ENCODE results near the gene RNF113B. TPM values are rescaled to one million over a fixed set of nuclear protein-coding genes. Genes with fewer than 3 reads are reported as not detected.

Gene RNF113B
- total and polyA plus RNA-seq, 10 donors: not detected

DNA sequence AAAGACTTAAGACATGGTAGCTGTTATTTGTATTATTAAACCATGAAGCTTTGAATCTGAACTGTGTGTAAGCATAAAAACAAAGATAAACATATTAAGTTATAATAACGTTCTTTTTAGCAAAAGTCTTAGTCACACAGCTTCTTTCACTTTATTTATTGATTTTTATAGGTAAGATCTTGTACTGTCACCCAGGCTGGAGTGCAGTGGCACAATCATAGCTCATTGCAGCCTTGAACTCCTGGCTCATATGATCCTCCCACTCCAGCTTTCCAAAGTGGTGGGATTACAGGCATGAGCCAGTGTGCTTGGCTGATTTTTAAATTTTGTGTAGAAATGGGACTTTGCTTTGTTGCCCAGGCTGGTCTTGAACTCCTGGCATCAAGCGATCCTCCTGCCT lies 20.8 kb downstream of the RNF113B start:
- TF ChIP-seq POLR2A (IDR thresholded peaks at IDR 0.05): no peak
- TF ChIP-seq POLR2AphosphoS5 (IDR thresholded peaks at IDR 0.05): no peak
- TF ChIP-seq, protein P1, sequence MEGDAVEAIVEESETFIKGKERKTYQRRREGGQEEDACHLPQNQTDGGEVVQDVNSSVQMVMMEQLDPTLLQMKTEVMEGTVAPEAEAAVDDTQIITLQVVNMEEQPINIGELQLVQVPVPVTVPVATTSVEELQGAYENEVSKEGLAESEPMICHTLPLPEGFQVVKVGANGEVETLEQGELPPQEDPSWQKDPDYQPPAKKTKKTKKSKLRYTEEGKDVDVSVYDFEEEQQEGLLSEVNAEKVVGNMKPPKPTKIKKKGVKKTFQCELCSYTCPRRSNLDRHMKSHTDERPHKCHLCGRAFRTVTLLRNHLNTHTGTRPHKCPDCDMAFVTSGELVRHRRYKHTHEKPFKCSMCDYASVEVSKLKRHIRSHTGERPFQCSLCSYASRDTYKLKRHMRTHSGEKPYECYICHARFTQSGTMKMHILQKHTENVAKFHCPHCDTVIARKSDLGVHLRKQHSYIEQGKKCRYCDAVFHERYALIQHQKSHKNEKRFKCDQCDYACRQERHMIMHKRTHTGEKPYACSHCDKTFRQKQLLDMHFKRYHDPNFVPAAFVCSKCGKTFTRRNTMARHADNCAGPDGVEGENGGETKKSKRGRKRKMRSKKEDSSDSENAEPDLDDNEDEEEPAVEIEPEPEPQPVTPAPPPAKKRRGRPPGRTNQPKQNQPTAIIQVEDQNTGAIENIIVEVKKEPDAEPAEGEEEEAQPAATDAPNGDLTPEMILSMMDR (IDR thresholded peaks at IDR 0.05 in 8 of 11, conservative IDR thresholded peaks at IDR 0.05 in 3 of 11): no peak
- H3K9me3 ChIP-seq: no peaks in the 10 kb centered on the region
- 77 to 87% (median 78%) methylated on average over 2 of the region's 2 CpGs for WGBS, 5 donors
- intact Hi-C loops (cut with DNase I; ENCODE audit: low total_unique reads): no loop called here
- H3K4me1 ChIP-seq: peaks cover 0 to 12% (median 0%) of the 10 kb centered on the region in 6 donors
- H3K36me3 ChIP-seq: no peaks in the 10 kb centered on the region
- H3K4me3 ChIP-seq: no peak overlapping the region
- no peak overlapping the region for H3K27ac ChIP-seq
- H3K27me3 ChIP-seq (replicated peaks in 1 of 7): no peaks in the 10 kb centered on the region
- DNase-seq: no peak

DNA sequence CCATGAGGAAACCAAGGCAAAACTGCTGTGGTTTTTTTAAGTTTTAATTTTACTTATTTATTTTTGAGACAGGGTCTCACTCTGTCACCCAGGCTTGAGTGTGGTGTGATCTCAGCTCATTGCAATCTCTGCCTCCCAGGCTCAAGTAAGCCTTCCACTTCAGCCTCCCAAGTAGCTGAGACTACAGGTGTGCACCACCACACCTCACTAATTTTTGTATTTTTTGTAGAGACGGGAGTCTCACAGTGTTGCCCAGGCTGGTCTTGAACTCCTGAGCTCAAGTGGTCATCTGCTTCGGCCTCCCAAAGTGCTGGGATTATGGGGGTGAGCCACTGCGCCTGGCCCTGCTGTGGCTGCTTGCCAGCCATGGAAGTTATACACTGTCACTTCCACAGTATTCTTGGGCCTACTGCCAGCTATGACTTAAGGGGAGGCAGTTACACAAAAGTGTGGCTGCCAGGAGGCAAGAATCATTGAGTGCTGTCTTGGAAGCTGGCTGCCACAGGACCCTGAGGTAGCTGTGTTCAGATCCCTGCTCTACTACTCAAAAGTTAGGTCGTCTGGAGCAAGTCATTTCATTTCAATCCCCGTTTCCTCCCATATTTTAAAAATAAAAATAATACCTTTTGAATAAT lies 21.5 kb downstream of the RNF113B start:
- intact Hi-C loops (cut with DNase I; ENCODE audit: low total_unique reads): no loop called here
- Histone ChIP-seq H3K9me3 (no peaks in the 10 kb centered on the region), H3K36me3 (no peaks in the 10 kb centered on the region), H3K4me1 (peaks cover 0 to 12% (median 0%) of the 10 kb centered on the region in 6 donors), H3K4me3 (no peak overlapping the region), H3K27ac (no peak overlapping the region), H3K27me3 (replicated peaks in 1 of 7) (peaks cover 0 to 4% (median 0%) of the 10 kb centered on the region in 7 donors)
- no peak for DNase-seq
- TF ChIP-seq POLR2AphosphoS5 (IDR thresholded peaks at IDR 0.05): peak in 1 of 3 donors; percentile 12
- TF ChIP-seq, protein P1 (IDR thresholded peaks at IDR 0.05 in 8 of 11, conservative IDR thresholded peaks at IDR 0.05 in 3 of 11): no peak
- 67 to 78% (median 69%) methylated on average over 5 of the region's 5 CpGs for WGBS, 5 donors

DNA sequence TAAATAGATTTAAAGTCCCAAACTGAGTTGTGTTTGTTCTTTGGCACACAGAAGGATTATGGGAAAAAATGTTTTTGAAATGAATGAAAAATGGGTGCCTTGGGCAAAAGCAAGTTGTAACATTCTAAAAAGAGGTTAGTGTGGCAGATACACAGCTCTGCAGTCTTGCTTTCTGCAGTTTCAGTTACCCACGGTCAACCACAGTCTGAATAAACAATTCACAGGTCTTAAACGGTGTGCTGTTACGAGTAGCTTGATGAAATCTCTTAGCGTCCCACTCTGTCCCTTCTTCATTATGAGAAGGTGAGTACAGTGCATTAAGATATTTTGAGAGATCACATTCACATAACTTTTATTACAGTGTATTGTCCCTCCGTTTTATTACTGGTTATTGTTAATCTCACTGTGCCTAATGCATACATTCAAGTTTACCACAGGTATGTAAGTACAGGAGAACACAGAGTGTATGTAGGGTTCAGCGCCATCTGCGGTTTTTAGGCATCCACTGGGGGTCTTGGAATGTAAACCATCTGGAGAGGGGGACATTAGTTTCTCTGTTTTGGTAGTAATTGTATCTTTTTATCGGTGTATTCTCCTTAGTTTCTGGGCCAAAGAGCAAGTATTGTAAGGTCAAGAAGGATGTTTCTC lies 26.1 kb downstream of the RNF113B start:
- TF ChIP-seq, protein P1 (IDR thresholded peaks at IDR 0.05 in 8 of 11, conservative IDR thresholded peaks at IDR 0.05 in 3 of 11): no peak
- no peak for TF ChIP-seq POLR2A (IDR thresholded peaks at IDR 0.05)
- no peak for TF ChIP-seq POLR2AphosphoS5 (IDR thresholded peaks at IDR 0.05)

GRCh38 chr13:98147521-98147920 lies 29.5 kb downstream of the RNF113B start:
- H3K27ac ChIP-seq: no peak overlapping the region
- H3K4me1 ChIP-seq: peaks cover 14 to 26% (median 21%) of the 10 kb centered on the region in 6 donors
- peaks cover 0 to 44% (median 11%) of the 10 kb centered on the region in 7 donors for H3K27me3 ChIP-seq (replicated peaks in 1 of 7)
- DNase-seq: no peak
- H3K9me3 ChIP-seq: no peaks in the 10 kb centered on the region
- intact Hi-C loops (cut with DNase I; ENCODE audit: low total_unique reads): no loop called here
- 59 to 71% (median 68%) methylated on average over 5 of the region's 5 CpGs for WGBS, 5 donors
- no peak overlapping the region for H3K4me3 ChIP-seq
- TF ChIP-seq POLR2A (IDR thresholded peaks at IDR 0.05) (no peak), POLR2AphosphoS5 (IDR thresholded peaks at IDR 0.05) (no peak)
- TF ChIP-seq, protein P1 (IDR thresholded peaks at IDR 0.05 in 8 of 11, conservative IDR thresholded peaks at IDR 0.05 in 3 of 11): no peak
- no peaks in the 10 kb centered on the region for H3K36me3 ChIP-seq

More for the DNA sequence above, 26.1 kb downstream of the RNF113B start:
- no peak overlapping the region for H3K27ac ChIP-seq
- H3K27me3 ChIP-seq (replicated peaks in 1 of 7): peaks cover 0 to 14% (median 0%) of the 10 kb centered on the region in 7 donors
- H3K36me3 ChIP-seq: no peaks in the 10 kb centered on the region
- no peak overlapping the region for H3K4me3 ChIP-seq
- no peaks in the 10 kb centered on the region for H3K9me3 ChIP-seq
- intact Hi-C loops (cut with DNase I; ENCODE audit: low total_unique reads): no loop called here
- no peak for DNase-seq
- WGBS, 5 donors: 84 to 93% (median 90%) methylated on average over 8 of the region's 8 CpGs
- H3K4me1 ChIP-seq: peaks cover 0 to 5% (median 0%) of the 10 kb centered on the region in 6 donors

Measured in spleen (tissue), 11 donors.